Endometrial microvascular endothelial cells (primary cell): ENCODE results near the gene IMMP2L. TPM values are rescaled to one million over a fixed set of nuclear protein-coding genes. Genes with fewer than 3 reads are reported as not detected.
"Not testable (repeated sequence)": the region's sequence is repeated elsewhere in the genome, so short reads cannot be mapped to it uniquely, and the experiment has no call there.

Source experiments
- in situ Hi-C: cut with HindIII; loops from 2 replicates; pipeline ENCODE4 v1.10.0; 2017; ENCODE audit warnings: low sequenced_read_pairs, low pct_unique_long_range_greater_than_20kb; ENCODE audit errors: inconsistent ontology term
- total RNA-seq: library from RNA; depleted of rRNA; stranded (reverse); fragments of >200 nt; gene quantifications from one replicate; pipeline ENCODE4 v1.2.3, GENCODE V29; 2015; ENCODE audit errors: inconsistent ontology term

The IMMP2L gene
- total RNA-seq, 1 donor from 2014 or later, result 1.6 TPM

GRCh38 chr7:110964775-110965174 is 597.5 kb downstream of the IMMP2L start:
- in situ Hi-C loops, result no loop called here

- in situ Hi-C loops, result no loop called here
These were observed 599.5 kb downstream of the IMMP2L start for GRCh38 chr7:110962826-110963225.

- in situ Hi-C loops, result no loop called here
These were observed 599.9 kb downstream of the IMMP2L start for GRCh38 chr7:110962374-110962773.

GRCh38 chr7:110960811-110961210 is 601.5 kb downstream of the IMMP2L start:
- in situ Hi-C loops, result no loop called here

DNA sequence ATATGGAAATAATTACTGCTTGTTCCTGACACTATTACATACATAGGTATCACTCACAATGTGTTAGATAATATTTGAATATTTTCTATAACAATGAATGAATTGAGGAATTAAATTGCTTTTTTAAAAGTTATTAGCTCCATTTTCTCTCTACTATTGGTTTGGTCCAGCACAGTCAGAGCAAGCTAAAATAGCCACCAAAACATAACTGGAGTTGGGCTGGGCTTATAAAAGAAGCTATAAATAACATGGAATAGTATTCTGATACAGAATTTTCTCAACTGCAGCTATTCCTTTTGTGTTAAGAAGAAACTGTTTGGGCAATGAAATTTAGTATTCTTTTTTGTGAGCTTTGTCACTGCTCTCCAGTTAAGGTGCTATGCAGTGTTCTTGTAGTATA is 614.0 kb downstream of the IMMP2L start:
- in situ Hi-C loops, result no loop called here

- in situ Hi-C loops, result no loop called here
These were observed 614.9 kb downstream of the IMMP2L start for GRCh38 chr7:110947408-110947807.

GRCh38 chr7:110944966-110945644 is 617.2 kb downstream of the IMMP2L start:
- in situ Hi-C loops, result no loop called here

DNA sequence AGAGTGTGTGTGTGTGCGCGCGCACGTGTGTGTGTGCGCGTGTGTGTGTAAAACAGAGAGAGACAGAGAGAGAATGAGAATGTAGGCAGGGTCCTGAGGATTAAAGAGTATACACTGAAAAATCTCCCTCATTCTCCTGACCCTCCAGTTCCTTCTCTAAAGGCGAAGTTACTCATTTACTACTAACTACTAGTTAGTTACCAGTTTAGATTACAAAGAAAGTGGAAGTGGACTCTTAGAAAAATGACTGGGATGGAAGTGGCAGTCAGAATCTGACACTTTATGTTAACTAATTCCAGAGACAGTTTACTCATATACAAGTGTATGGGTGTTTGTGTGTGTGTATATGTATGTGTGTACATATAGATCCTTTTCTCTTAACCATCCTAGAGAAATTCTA is 617.8 kb downstream of the IMMP2L start:
- in situ Hi-C loops, result no loop called here

GRCh38 chr7:110943701-110944345 is 618.5 kb downstream of the IMMP2L start:
- in situ Hi-C loops, result no loop called here

- in situ Hi-C loops, result no loop called here
These were observed 620.9 kb downstream of the IMMP2L start for GRCh38 chr7:110941385-110941784.

- in situ Hi-C loops, result no loop called here
These were observed 621.5 kb downstream of the IMMP2L start for GRCh38 chr7:110940756-110941155.

DNA sequence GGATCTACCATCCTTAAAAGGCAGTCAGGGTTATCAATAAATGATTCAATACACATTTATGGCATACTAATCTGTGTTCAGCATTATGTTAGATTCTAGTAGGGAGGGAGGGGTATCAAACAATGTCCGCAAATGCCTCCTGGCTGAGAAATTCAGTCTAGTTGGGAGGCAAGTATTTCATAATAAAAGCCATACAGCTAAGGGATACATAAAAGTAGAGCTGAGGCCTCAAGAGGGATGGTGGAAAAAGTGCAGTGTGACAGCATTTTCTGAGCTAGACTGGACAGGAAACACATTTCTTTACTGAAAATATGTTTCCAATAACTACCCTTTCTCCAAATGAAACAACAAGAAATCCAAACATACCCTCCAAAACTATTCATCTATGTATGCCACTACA is 624.1 kb downstream of the IMMP2L start:
- in situ Hi-C loops, result no loop called here

DNA sequence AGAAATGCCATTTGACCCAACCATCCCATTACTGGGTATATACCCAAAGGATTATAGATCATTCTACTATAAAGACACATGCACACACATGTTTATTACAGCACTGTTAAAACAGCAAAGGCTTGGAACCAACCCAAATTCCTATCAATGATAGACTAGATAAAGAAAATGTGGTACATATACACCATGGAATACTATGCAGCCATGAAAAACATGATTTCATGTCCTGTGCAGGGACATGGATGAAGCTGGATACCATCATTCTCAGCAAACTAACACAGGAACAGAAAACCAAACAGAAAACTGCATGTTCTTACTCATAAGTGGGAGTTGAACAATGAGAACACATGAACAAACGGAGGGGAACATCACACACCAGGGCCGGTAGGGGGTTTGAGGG is 625.6 kb downstream of the IMMP2L start:
- in situ Hi-C loops, result not testable (repeated sequence)

- in situ Hi-C loops, result no loop called here
These were observed 632.6 kb downstream of the IMMP2L start for GRCh38 chr7:110929480-110930249.

DNA sequence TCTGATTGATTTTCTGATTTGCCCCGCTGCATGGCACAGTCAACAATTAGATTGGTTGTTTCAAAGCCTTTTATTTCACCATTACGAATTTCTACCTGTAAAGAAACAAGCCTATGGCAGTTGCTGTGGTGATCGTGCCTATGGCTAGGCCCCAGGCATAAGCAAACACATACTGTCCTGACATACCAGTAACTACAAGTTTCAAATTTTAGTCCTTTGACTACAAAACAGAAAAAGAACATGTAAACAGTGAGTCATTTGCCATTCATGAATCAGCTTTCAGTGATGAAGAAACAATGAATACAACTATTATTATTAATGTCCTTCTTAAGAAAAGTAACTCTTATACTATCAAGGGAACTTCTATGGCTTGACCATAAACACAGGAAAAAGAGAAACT is 639.4 kb downstream of the IMMP2L start:
- in situ Hi-C loops, result no loop called here

DNA sequence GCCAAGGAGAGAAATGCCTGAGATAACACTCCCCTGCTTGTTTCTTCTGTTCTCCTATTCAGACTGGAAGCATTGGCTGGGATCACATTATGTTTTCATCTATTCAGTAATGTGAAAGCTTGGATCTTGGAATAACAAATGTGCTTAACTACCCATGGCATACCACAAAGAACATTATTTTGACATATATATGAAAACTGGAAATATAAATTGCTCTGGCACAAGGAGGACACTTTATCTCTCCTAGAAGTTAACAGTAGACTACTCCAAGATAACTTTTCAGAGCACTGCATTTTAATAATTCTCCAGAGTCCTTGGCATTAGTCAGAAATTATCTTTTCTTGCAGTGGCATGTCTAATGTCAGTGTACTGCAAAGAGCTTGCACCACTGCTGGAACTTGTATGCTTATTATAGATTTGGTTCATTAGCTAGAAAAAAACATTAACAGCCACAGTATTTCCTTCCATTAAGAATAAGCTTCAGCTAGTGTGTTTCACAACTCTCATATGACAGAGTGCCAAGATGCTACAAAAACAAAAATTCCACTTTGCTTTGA is 640.6 kb downstream of the IMMP2L start:
- in situ Hi-C loops, result no loop called here

GRCh38 chr7:110918949-110919548 is 643.2 kb downstream of the IMMP2L start:
- in situ Hi-C loops, result no loop called here

DNA sequence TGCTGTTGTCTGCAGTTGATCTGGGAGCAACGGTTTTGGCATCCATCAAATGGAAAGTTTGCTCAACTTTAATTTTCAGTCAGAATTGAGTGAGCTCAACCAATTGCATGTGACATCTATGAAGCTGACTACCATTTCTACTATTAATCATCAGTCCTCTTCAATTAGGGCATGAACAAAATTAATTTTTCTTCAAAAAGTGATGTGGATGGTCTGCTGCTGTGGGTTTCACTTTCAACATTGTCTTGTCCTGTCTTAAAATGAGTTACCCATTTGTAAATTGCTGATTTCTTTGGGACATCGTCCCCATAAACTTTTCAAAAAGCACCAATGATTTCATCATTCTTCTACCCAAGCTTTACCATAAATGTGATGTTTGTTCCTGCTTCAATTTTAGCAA is 648.0 kb downstream of the IMMP2L start:
- in situ Hi-C loops, result no loop called here

DNA sequence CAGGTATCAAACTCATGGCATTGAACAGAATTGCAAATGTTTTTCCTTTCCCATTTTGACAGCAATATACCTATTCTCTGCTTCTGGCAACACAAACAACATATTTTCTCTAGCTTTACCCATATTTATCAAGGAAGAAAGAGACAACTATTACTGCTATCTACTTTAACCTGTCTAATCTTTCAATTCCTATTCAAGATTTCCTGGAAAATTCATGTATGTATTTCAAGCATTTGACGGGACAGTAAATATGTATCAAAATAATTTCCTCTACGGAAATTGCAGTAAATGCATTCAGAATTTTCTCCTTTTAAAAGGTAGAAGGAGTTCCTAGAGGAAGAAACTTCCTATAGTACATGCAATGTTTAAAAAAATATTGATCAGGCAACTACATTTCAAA is 650.7 kb downstream of the IMMP2L start:
- in situ Hi-C loops, result no loop called here
